Activated T-helper 1 cell treated with anti-CD3 and anti-CD28 coated beads, Interleukin-2, amount 50 U/mL, for 16 hours (primary cell): ENCODE measurements around the gene PEPD.

Experiments
- DNase-seq, 2 donors: peaks; one replicate each; pipeline ENCODE4 v3.0.0-alpha.2; 2020; ENCODE audit warnings: low read depth in 1 of 2, low spot score in 1 of 2

PEPD gene

GRCh38 chr19:33426621-33427361 is 94.8 kb downstream of the PEPD start:
- DNase-seq: no peak

GRCh38 chr19:33424181-33424580 is 97.4 kb downstream of the PEPD start:
- no peak for DNase-seq

- no peak for DNase-seq
These were observed 99.0 kb downstream of the PEPD start for GRCh38 chr19:33422369-33423180.

GRCh38 chr19:33421368-33421767 is 100.2 kb downstream of the PEPD start:
- DNase-seq: no peak

GRCh38 chr19:33420821-33421220 is 100.8 kb downstream of the PEPD start:
- DNase-seq: no peak

GRCh38 chr19:33419788-33420130 is 101.8 kb downstream of the PEPD start:
- DNase-seq: no peak

- DNase-seq: no peak
These were observed 102.5 kb downstream of the PEPD start for GRCh38 chr19:33418871-33419787.

GRCh38 chr19:33418461-33418860 is 103.1 kb downstream of the PEPD start:
- DNase-seq: no peak

- DNase-seq: no peak
These were observed 103.8 kb downstream of the PEPD start for GRCh38 chr19:33417751-33418150.

GRCh38 chr19:33416307-33417215 is 105.0 kb downstream of the PEPD start:
- peak; percentile 31 to 45 for DNase-seq

GRCh38 chr19:33414667-33415605 is 106.7 kb downstream of the PEPD start:
- no peak for DNase-seq

- no peak for DNase-seq
These were observed 107.5 kb downstream of the PEPD start for GRCh38 chr19:33413868-33414666.

GRCh38 chr19:33413426-33413725 is 108.2 kb downstream of the PEPD start:
- no peak for DNase-seq

- DNase-seq: no peak
These were observed 108.8 kb downstream of the PEPD start for GRCh38 chr19:33412601-33413425.

GRCh38 chr19:33411621-33412180 is 109.9 kb downstream of the PEPD start:
- DNase-seq: no peak

GRCh38 chr19:33410915-33411401 is 110.6 kb downstream of the PEPD start:
- no peak for DNase-seq

GRCh38 chr19:33409906-33410685 is 111.5 kb downstream of the PEPD start:
- DNase-seq: no peak
